GM18517 (cell line): ENCODE results near the gene PGF.

Experiments
- ATAC-seq: cut with Tn5 transposase; IDR thresholded peaks from one replicate; pipeline ENCODE4 v1.9.1; 2021; ENCODE audit warnings: mild to moderate bottlenecking, moderate library complexity; ENCODE audit not compliant: unreplicated experiment

Gene PGF

DNA sequence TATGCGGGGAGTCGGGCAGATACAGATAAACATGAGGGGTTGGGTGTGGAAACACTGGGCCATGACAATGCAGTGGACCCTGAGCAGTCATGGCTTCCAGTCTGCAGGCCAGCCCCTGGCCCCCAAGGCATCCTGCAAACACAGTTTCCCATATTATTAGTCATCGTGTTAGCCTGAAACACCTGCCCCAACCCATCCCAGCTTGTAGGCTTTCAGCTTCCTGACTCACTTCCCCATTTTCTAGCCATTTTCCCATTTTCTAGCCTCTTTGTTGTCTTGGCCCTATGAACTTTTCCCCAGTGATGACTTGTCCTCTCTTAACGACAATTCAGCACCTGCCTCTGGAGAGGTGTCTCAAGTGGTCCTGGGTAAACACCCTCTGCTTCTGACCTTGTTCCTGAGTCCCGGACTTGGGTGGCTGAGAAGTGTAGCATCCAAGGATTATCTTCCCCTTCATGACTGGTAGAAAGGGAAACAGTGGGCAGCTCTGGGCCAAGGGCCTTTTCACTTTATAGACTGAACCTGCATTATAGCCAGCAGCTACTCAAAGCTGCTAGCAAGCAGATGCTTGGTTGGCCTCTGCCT lies 4.3 kb upstream of the PGF start:
- ATAC-seq: no peak

- ATAC-seq: no peak
These were observed 1.1 kb upstream of the PGF start for GRCh38 chr14:74956280-74957072.

GRCh38 chr14:74956027-74956279 lies 556 bp upstream of the PGF start:
- no peak for ATAC-seq

DNA sequence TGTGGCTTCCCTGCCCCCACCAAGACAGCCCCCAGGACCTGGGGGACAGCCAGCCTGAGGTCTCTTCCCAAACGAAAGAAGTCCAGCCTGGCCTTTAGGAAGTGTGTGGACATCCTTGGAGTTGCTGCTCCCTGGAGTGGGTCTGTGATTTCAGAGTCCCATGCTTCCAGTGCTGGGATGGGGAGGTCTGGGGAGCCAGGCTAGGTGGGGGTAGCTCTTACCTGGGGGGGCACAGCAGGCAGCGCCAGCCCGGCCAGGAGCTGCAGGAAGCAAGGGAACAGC lies 509 bp downstream of the PGF start:
- no peak for ATAC-seq

DNA sequence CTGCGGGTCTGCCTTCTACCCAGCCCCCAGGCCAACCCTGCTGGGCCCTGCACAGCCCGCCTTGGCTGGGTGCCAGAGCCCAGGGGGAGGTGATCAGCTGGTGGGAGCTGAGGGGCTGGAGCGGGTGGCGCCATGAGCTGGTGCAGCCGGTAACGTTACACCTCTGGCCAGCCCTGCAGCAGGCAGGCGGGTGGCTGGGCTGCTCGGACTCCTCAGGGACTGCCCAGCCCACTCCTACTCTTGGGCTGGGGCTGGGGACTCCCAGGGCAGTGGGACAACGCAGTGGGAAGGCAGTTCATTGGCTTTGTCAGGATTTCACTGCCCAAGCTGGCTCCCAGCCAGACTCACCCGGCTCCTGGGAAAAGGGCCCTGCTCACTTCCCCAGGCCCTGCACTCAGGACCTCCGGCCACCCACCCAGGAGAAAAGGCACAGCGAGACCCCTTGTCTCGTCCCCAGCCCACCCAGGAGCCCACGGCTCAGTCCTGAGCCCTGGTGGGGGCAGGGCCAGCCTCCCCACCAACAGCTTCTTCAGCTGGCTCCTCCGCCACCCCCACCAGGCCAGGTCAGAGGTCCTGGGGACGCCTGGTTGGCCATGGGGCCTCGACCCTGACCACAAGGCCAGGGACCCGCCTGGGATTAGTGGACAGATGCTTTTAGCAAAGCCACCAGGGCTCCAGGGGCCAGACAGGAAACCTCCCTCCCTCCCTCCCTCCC lies 1.0 kb downstream of the PGF start:
- no peak for ATAC-seq

DNA sequence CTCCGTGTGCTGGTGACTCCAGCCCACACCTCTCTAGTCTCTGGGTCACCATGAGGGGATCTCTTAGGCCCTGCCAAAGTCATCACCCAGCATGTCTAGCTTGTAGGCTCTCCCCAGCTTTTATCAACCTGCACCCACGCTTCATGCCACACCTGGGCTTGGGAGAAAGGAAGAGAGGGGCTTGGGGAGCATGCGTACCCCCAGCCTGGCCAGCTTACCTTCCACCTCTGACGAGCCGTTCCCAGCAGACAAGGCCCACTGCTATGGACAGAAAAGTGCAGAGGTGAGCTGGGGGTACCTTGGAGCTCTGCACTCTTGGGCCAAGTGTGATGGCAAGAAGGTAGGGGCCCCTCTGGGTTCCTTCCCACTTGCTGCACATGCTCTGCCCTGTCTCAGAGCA lies 1.7 kb downstream of the PGF start:
- ATAC-seq: no peak

GRCh38 chr14:74952697-74953484 lies 2.5 kb downstream of the PGF start:
- ATAC-seq: no peak

GRCh38 chr14:74952180-74952665 lies 3.2 kb downstream of the PGF start:
- ATAC-seq: no peak

- no peak for ATAC-seq
These were observed 3.8 kb downstream of the PGF start for GRCh38 chr14:74951443-74952179.

DNA sequence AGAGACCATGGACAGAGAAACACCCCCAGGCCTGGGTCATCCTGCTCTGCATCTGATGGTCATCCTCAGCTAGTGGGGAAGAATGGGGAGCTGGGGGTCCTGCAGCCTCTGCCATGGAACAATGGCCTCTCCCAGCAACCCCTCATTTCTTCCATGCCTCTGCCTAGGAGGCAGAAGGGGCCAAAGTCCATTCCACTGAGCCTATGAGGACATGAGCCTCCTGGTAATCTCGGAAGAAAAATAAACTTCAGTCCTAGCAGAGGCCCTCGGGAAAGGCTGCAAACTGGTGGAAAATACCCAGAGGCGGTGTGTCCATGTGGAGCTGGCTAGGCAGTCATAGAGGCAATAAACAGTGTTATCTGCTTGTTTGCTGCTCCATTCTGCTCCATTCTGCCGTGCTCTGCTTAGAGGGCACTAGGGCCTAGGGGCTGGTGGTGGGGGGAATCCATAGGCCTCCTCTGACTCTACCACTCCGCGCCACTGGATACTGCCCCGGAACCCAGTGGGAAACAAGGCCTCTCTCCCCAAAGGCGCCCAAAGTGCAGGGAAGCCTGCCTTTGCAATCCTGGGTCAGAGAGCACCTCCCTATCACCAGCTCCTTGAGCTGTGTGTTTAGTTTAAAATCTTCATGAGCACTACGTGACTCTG lies 4.5 kb downstream of the PGF start:
- no peak for ATAC-seq

- no peak for ATAC-seq
These were observed 5.4 kb downstream of the PGF start for GRCh38 chr14:74949859-74950573.

GRCh38 chr14:74949191-74949601 lies 6.2 kb downstream of the PGF start:
- ATAC-seq: no peak

DNA sequence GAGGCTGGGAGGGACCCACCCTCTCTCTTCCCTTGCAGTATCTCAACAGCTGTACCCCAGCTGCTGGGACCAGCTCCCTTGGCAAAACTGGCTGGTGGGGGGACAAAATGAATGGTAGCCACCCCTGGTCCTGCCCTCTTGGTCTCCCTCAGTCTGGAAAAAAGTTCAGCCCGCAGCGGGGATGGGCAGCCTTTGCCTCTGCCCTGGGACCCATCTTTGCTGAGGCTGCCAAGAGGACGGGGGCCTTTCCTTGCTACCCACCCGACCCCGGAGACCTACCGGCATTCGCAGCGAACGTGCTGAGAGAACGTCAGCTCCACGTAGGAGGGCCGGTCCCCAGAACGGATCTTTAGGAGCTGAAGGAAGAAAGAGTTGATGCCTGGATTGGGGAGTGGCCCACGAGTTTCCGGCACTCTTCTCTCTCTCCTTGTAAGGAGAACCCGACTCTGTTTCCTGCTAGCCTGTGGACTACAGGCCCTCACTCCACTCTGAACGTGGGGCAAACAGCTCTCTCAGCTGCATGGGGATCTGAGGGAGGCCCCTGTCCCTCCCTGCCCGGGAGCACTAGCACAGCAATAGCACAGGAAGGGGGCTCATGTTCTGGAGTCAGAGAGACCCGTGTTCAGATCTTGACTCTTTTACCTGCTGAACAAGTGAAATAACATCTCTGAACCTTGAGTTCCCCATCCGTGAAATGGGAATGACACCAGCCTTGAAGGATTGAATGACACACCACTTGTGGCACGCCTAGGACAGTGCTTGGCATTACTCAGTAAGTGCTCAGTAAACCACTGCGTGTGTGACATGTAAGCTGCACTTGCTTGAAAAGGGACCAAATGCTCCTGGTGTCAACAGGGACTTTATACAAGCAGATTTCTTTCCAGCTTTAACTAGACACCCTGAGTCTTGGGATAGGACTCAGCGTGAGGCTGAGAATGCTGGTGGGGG lies 6.9 kb downstream of the PGF start:
- ATAC-seq: no peak

DNA sequence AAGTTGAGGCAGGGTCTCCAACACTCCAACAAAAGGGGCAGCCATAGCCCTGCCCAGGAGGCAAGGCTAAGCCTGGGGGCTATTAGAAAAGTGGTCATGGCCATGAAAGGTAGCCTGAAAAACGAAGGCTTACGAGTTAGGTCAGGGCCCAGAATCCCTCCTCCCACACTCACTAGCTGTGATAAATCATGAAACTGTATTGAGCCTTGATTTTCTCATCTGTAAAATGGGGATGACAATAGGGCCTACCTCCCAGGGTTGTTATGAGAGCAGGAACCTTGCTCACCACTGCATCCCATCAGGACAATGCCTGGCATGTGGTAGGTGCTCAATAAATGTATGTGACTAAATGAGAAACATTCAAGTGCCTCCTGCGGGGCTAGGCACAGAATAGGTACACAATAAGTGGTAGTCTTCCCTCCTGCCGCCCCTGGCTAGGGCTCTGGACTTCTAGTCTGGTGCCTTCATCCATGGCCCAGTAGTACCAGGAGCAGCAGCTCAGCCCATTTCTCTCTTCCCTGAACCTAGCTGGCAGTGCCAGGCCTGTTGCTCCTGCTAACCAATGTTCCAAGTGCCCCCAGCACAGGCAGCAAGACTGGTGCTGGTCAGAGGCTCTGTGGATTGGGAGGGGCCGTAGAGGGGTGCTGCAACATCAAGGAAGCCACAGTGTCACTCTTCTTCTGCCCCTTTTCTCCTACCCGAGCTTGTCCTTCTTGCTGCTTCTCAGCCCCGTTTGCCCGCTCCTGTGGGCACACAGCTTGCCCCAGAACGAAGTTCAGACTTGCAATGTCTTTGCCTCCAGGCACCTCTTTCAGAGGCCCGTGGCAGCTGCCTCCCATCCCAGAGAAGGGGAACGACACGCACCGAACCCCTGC lies 7.8 kb downstream of the PGF start:
- ATAC-seq: no peak

- ATAC-seq: no peak
These were observed 8.6 kb downstream of the PGF start for GRCh38 chr14:74946659-74947281.

DNA sequence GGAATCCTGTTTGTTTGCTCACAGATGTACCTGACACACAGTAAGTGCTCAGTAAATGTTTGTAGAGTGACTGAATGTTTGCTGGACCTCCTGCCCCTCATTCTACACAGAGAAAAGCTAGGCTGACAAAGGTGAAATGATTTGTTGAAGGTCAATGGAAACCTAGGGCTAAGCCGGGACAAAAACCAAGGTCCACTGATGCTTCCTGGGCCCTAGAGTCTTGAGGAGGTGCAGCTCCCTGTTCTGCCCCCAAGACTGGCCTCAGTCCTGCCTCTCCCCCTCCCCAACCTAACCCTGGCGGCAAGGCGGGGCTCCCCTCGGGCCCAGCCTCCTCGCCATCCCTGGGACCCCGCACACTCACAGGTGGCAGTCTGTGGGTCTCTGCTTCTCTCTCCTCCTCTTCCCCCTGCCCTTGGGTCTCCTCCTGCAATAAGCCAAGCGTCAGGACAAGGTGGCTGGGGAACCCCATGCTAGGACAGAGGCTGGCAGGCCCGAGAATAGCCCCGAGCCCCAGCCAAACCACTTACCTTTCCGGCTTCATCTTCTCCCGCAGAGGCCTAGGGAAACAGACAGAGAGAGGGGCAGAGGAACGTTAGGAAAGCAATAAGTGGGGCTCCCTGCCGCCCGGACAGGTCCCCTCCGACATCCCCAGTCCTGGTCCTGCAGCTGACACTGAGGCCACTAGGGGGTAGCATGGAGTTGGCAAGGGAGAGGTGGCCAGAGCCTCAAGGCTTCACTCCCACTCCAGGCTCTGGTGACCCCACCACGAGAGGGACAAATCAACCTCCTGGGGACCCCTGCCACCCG lies 9.3 kb downstream of the PGF start:
- no peak for ATAC-seq
